H1 (cell line): ENCODE measurements around the gene ZNF280B. TPM values are rescaled to one million over a fixed set of nuclear protein-coding genes. Genes with fewer than 3 reads are reported as not detected.

ENCODE experiments used
- CTCF ChIA-PET: fragments of 300-600 bp; sonication (Branson Sonifier 250); formaldehyde crosslinking; loops from one replicate; lab custom pipeline; 2021; ENCODE audit not compliant: partially characterized antibody; lab: Charles Lee
- POLR2A ChIA-PET: fragments of 300-600 bp; sonication (Branson Sonifier 250); formaldehyde crosslinking; loops from one replicate; lab custom pipeline; 2021; ENCODE audit warnings: inconsistent platforms; ENCODE audit not compliant: partially characterized antibody; lab: Charles Lee
- DNase-seq, 2 experiments: peaks; one replicate each; pipeline versions ENCODE4 v3.0.0 to v3.0.0-alpha.2; 2010 to 2022; ENCODE audit warnings: low spot score in 2 of 2, low read depth in 1 of 2, mixed read lengths in 1 of 2
- FAIRE-seq: peaks from 2 replicates; lab custom pipeline; 2011; peaks lifted over from hg19 to GRCh38; lab: Jason Lieb, UNC
- H2AFZ ChIP-seq: 2 replicates; pipeline ENCODE4 v1.8.1; 2012; ENCODE audit warnings: low read length, inconsistent platforms
- H2AK5ac ChIP-seq: 2 replicates; pipeline ENCODE4 v1.6.1; 2013; ENCODE audit warnings: low read depth, low read length
- H2BK120ac ChIP-seq: replicated peaks from 2 replicates; pipeline ENCODE3; 2013; ENCODE audit warnings: low read depth, low read length, inconsistent platforms
- H2BK12ac ChIP-seq: 2 replicates; pipeline ENCODE4 v1.6.1; 2013; ENCODE audit warnings: low read depth, low read length
- H2BK15ac ChIP-seq: 2 replicates; pipeline ENCODE4 v1.6.1; 2013; ENCODE audit warnings: low read length
- H2BK20ac ChIP-seq: 2 replicates; pipeline ENCODE4 v1.6.1; 2013; ENCODE audit warnings: low read length
- H2BK5ac ChIP-seq: 2 replicates; pipeline ENCODE4 v1.6.1; 2013; ENCODE audit warnings: low read depth, low read length
- H3K14ac ChIP-seq: 2 replicates; pipeline ENCODE4 v1.6.1; 2013; ENCODE audit warnings: inconsistent platforms; ENCODE audit not compliant: insufficient read length
- H3K18ac ChIP-seq: 2 replicates; pipeline ENCODE4 v1.6.1; 2013; ENCODE audit warnings: low read length; ENCODE audit errors: extremely low read depth
- H3K23ac ChIP-seq: 2 replicates; pipeline ENCODE4 v1.6.1; 2013; ENCODE audit warnings: inconsistent platforms; ENCODE audit not compliant: insufficient read length
- H3K23me2 ChIP-seq: 2 replicates; pipeline ENCODE4 v1.6.1; 2013; ENCODE audit warnings: low read depth, low read length
- H3K27ac ChIP-seq: 2 replicates; pipeline ENCODE4 v1.6.1; 2011; ENCODE audit warnings: low read depth, low read length, inconsistent platforms
- H3K27me3 ChIP-seq, 4 experiments: replicated peaks in 1 of 4; 1 replicate in 1 of 4; 2 replicates in 3 of 4; pipeline versions ENCODE4 v1.6.1 to v1.8.1; 2011 to 2013; ENCODE audit warnings: low read length in 3 of 4, mild to moderate bottlenecking in 3 of 4, inconsistent platforms in 2 of 4, mixed read lengths in 2 of 4, moderate library complexity in 1 of 4; ENCODE audit not compliant: control insufficient read depth in 3 of 4, insufficient read depth in 3 of 4; ENCODE audit errors: extremely low read depth in 1 of 4
- H3K36me3 ChIP-seq, 4 experiments: 2 replicates each; pipeline versions ENCODE4 v1.6.1 to v1.8.1; 2011 to 2013; ENCODE audit warnings: mild to moderate bottlenecking in 4 of 4, low read length in 3 of 4, moderate library complexity in 2 of 4, control low read depth in 1 of 4, inconsistent platforms in 1 of 4; ENCODE audit not compliant: insufficient read depth in 4 of 4, control insufficient read depth in 2 of 4
- H3K4ac ChIP-seq: replicated peaks from 2 replicates; pipeline ENCODE3; 2013; ENCODE audit warnings: low read length, low read depth, mixed read lengths, inconsistent platforms; ENCODE audit not compliant: insufficient read length
- H3K4me1 ChIP-seq, 4 experiments: replicated peaks in 1 of 4; 1 replicate in 1 of 4; 2 replicates in 3 of 4; pipeline versions ENCODE4 v1.6.1 to v1.8.1; 2011 to 2013; ENCODE audit warnings: low read length in 3 of 4, inconsistent platforms in 2 of 4, mixed read lengths in 1 of 4; ENCODE audit not compliant: insufficient read depth in 4 of 4, control insufficient read depth in 3 of 4
- H3K4me2 ChIP-seq, 2 experiments: 2 replicates each; pipeline versions ENCODE4 v1.6.1 to v1.8.1; 2011 to 2013; ENCODE audit warnings: low read depth in 2 of 2, low read length in 2 of 2, control low read depth in 1 of 2, inconsistent platforms in 1 of 2, mild to moderate bottlenecking in 1 of 2; ENCODE audit not compliant: insufficient read depth in 1 of 2
- H3K4me3 ChIP-seq, 4 experiments: fragments of 200-600, 300-600 bp in 1 of 4; sonication (generic), shearing (Covaris generic), sonication (Bioruptor Twin) in 1 of 4; 2 replicates each; pipeline versions ENCODE4 v1.5.1 to v1.8.1; 2011 to 2016; ENCODE audit warnings: low read length in 4 of 4, low read depth in 3 of 4, control low read depth in 2 of 4, inconsistent platforms in 2 of 4, mild to moderate bottlenecking in 2 of 4, mixed read lengths in 1 of 4, moderate library complexity in 1 of 4; ENCODE audit not compliant: insufficient read depth in 2 of 4; ENCODE audit errors: extremely low read depth in 1 of 4
- H3K56ac ChIP-seq: replicated peaks from 2 replicates; pipeline ENCODE3; 2013; ENCODE audit warnings: low read depth, mild to moderate bottlenecking, mixed read lengths, low read length, inconsistent platforms; ENCODE audit not compliant: insufficient read length
- H3K79me1 ChIP-seq: 2 replicates; pipeline ENCODE4 v1.6.1; 2013; ENCODE audit warnings: low read depth, low read length, control low read depth
- H3K79me2 ChIP-seq, 2 experiments: 2 replicates each; pipeline versions ENCODE4 v1.6.1 to v1.8.1; 2012 to 2013; ENCODE audit warnings: low read length in 2 of 2, mild to moderate bottlenecking in 2 of 2, inconsistent platforms in 1 of 2; ENCODE audit not compliant: insufficient read depth in 2 of 2, control insufficient read depth in 1 of 2
- H3K9ac ChIP-seq, 4 experiments: replicated peaks in 1 of 4; 1 replicate in 1 of 4; 2 replicates in 3 of 4; pipeline versions ENCODE4 v1.6.1 to v1.8.1; 2011 to 2013; ENCODE audit warnings: low read depth in 3 of 4, low read length in 3 of 4, control low read depth in 2 of 4, mild to moderate bottlenecking in 2 of 4, moderate library complexity in 2 of 4, inconsistent platforms in 1 of 4; ENCODE audit errors: extremely low read depth in 1 of 4
- H3K9me3 ChIP-seq, 2 experiments: 2 replicates each; pipeline versions ENCODE4 v1.6.1 to v1.8.1; 2012 to 2013; ENCODE audit warnings: mild to moderate bottlenecking in 2 of 2, moderate library complexity in 2 of 2, control low read depth in 1 of 2, inconsistent platforms in 1 of 2, low read depth in 1 of 2, low read length in 1 of 2, mixed read lengths in 1 of 2; ENCODE audit not compliant: insufficient read depth in 2 of 2
- H4K20me1 ChIP-seq, 2 experiments: replicated peaks in 1 of 2; 2 replicates each; pipeline versions ENCODE3 to v1.8.1; 2011 to 2013; ENCODE audit warnings: inconsistent platforms in 2 of 2, low read length in 2 of 2, mild to moderate bottlenecking in 1 of 2; ENCODE audit not compliant: insufficient read depth in 2 of 2, control insufficient read depth in 1 of 2
- H4K5ac ChIP-seq: 2 replicates; pipeline ENCODE4 v1.6.1; 2013; ENCODE audit warnings: low read length, low read depth, mixed read lengths, inconsistent platforms; ENCODE audit not compliant: insufficient read length
- H4K8ac ChIP-seq: 2 replicates; pipeline ENCODE4 v1.8.0; 2013; ENCODE audit warnings: mild to moderate bottlenecking, moderate library complexity, low read length, inconsistent platforms; ENCODE audit not compliant: insufficient read depth; ENCODE audit errors: extremely low read depth
- H4K91ac ChIP-seq: replicated peaks from 2 replicates; pipeline ENCODE3; 2013; ENCODE audit warnings: low read length, mixed read lengths, inconsistent platforms; ENCODE audit not compliant: insufficient read length
- RXRA ChIP-seq: IDR thresholded peaks from 2 replicates; pipeline ENCODE4 v1.6.1; 2011; ENCODE audit warnings: low read depth, mild to moderate bottlenecking, low read length, moderate library complexity; ENCODE audit not compliant: insufficient read depth
- WGBS, 2 experiments: shearing (Covaris generic) in 1 of 2; methylation state at CpG; one replicate each; pipeline versions ENCODE4 v1.1.6 to v1.1.7; 2013 to 2015; ENCODE audit warnings: low lambda C conversion rate in 2 of 2, mixed read lengths in 2 of 2, inconsistent platforms in 1 of 2, low coverage in 1 of 2, missing lambda C conversion rate in 1 of 2; ENCODE audit not compliant: insufficient replicate concordance in 2 of 2, insufficient coverage in 1 of 2, insufficient read length in 1 of 2; ENCODE audit errors: extremely low coverage in 1 of 2, missing lambda C conversion rate in 1 of 2; 5-methylcytosine and 5-hydroxymethylcytosine counted together
- polyA plus RNA-seq, 7 experiments: library from polyadenylated mRNA; depleted of rRNA in 3 of 7; stranded (reverse) in 5 of 7; unstranded in 2 of 7; fragments of >200 nt in 5 of 7; fragments of 200-250 nt in 2 of 7; gene quantifications; 1 replicate in 5 of 7; 2 replicates in 1 of 7; 4 replicates in 1 of 7; pipeline versions ENCODE4 v1.2.1 to v1.2.3, GENCODE V29; 2011 to 2013; ENCODE audit warnings: missing spikeins in 2 of 7, mixed read lengths in 2 of 7
- total RNA-seq: library from RNA; stranded (reverse); fragmentation: NEBNext Ultra II Directional; extraction: Animal tissue kit (Norgen Biotek cat#: 25700); gene quantifications from 2 replicates; pipeline ENCODE4 v1.2.1, GENCODE V29; 2021

ZNF280B gene
- total and polyA plus RNA-seq, 2 of the 8 experiments (the other 6 are each of a cell fraction or from before 2014, with no cell fraction given) = 4.8 to 11.7 TPM

DNA sequence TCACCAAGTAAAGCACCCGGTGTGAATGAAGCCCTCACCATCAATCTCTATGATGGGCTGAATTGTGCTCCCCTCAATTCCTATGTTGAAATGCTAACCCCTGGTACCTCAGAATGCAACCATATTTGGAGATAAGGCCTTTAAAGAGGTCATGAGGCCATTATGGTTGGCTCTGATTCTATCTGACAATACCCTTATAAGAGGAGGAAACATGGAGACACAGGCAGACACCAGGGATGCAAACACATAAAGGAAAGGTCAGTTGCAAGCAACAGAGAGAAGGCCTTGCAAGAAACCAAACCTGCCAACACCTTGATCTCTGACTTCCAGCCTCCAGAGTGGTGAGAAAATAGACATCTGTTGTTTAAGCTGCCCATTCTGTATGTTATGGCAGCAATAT is 24.9 kb upstream of the ZNF280B start:
- Histone ChIP-seq H3K14ac (no peak overlapping the region), H2BK15ac (no peak overlapping the region), H3K36me3 (no peaks in the 10 kb centered on the region), H3K9ac (no peak overlapping the region), H4K20me1 (no peaks in the 10 kb centered on the region), H2BK120ac (no peak overlapping the region), H4K91ac (no peak overlapping the region), H3K4ac (no peak overlapping the region), H3K27ac (no peak overlapping the region), H2AFZ (no peak overlapping the region), H4K8ac (no peak overlapping the region), H3K56ac (no peak overlapping the region), H4K5ac (no peak overlapping the region), H3K18ac (no peak overlapping the region), H3K23me2 (no peaks in the 10 kb centered on the region), H3K23ac (no peak overlapping the region), H3K79me2 (no peaks in the 10 kb centered on the region), H2BK12ac (no peak overlapping the region), H2AK5ac (no peak overlapping the region), H3K4me2 (no peak overlapping the region), H3K4me3 (no peak overlapping the region), H3K4me1 (no peaks in the 10 kb centered on the region), H3K79me1 (no peaks in the 10 kb centered on the region), H2BK5ac (no peak overlapping the region), H3K27me3 (peaks cover 9 to 20% (median 13%) of the 10 kb centered on the region in 4 experiments), H3K9me3 (peaks cover 3 to 17% of the 10 kb centered on the region in 2 experiments; a peak in 3 of 4 replicates), H2BK20ac (no peak overlapping the region)
- CTCF ChIA-PET = interaction anchor here (0.6 to 2.0 kb wide), 4 partner anchors 14 to 70 kb away, joined by 3 to 5 read pairs (median 4); partner anchors contain the start of gene ZNF280A
- FAIRE-seq (no peak), DNase-seq (no peak)
- POLR2A ChIA-PET = no interaction called here
- TF ChIP-seq RXRA = no peak
- 75% methylated on average over 1 of the region's 1 CpG; no CpG with 5 or more reads in 1 of the 2 experiments for WGBS, 2 experiments
